ENCODE measurements around the gene RGSL1.

The RGSL1 gene

GRCh38 chr1:182595641-182596240, 145.8 kb downstream of the RGSL1 start:
- peak; percentile 77 for DNase-seq

DNA sequence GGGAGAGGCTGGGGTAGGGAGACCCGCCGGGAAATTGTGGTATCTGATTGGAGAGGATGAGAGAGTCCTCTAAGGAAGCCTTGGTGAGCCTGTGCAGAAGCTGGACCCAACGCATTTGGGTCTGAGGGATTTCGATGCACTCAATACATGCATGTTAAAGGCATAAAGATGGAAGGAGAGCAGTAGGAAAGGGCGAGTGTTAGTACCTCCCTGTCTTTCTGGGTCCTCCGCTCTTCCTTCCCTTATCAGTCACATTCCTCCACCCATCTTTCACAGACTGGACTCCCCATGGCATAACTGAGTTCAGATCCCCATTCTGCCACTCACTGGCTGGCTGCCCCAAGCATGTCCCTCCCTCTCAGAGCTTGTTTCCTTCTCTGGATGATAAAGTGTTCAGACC, 147.0 kb downstream of the RGSL1 start:
- DNase-seq, result no peak

DNA sequence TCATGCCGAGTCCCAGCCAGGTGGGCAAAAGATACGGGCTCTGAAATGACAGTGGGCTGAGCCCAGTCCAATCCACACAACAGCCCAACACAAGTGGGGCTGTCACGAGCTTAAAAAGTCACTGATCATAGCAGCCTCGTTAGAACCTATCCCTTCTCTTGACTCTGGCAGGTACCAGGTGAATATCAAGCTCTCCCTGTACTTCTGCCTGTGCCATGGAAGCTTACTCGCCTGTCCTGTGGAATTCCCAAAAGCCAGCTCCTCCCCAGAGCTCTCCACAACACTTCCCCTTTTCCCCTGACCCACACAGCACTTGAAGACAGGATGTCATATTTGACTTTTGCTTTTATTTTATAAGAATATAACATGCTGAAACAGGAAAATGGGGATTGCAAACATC, 148.3 kb downstream of the RGSL1 start:
- no peak for DNase-seq

DNA sequence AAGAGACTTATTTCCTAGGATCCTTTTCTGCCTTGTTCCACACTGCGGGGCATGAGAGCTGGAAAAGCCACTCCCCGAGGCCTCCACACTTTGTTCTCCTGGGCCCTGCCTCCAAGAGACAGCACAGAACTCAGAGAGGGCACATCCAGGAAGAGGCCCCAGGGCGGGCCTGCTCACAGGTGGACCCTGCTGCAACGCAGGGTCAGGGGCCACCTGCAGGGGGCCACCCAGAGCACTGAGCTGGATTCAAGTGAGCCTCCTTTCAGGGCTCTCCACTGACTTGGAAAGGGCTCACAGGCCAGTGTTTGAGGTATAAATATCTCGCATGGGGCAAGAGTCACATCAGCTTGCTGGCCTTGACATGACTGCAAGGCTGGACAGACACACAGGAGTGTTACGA, 149.4 kb downstream of the RGSL1 start:
- DNase-seq, result no peak

DNA sequence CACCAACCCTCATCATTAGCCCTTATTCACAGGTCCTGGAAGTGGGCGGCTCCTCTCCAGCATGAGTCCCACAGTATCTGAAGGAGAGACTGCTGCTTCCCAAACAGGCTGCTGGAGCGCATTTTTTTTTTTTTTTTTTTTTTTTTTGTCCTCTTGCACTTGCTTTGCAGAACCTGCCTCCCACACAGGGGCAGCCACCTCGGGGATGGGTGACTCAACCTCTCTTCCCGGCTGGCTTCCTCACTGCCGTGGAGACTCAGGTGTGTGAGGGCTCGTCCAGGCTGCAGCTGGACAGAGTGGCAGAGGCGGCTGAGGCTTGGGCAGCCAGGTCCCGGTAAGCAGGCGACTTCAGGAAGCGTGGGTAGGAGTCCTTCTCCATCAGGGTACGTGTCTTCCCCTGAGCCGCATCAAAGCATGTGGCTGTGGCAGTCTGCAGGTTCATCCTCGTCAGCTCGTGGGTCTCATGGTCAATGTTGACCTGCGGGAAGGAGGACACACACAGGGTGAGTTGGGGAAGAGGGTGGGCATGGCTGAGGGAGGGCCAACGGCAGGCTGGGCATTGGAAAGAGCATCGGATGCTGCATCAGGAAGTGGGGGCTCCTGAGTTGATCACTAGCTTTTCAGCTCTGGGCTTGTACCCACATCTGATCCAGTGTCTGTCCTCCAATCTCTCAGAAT, 150.2 kb downstream of the RGSL1 start:
- no peak for DNase-seq

DNA sequence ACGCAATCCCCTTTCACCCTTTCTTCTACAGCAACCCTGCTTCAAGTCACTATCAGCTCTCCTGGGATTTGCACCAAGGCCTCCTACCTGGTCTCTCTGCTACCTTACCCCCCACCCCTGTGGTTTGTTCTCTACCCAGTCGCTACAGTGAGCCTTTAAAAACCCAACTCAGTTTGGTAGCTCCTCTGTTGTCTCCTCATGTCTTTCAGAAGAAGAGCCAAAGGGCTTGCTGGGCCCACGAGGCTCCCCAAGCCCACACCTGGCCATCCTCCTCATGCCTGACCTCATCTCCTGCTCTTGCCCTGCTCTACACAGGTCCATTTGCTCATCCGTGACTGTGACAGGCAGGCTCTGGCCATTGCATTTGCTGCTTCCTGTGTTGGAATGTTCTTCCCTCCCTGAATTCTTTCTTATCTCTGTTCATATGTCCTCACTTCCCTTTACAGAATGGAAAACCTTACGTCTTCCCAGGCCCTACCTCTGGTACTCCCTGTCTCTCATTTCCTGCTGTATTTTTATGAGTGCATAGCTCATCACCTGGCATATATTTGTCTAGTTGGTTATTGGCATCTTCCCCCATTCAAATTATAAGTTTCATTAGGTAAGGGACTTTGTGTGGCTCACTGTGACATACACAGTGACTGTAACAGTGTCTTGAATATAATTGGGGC, 150.9 kb downstream of the RGSL1 start:
- DNase-seq, result no peak

DNA sequence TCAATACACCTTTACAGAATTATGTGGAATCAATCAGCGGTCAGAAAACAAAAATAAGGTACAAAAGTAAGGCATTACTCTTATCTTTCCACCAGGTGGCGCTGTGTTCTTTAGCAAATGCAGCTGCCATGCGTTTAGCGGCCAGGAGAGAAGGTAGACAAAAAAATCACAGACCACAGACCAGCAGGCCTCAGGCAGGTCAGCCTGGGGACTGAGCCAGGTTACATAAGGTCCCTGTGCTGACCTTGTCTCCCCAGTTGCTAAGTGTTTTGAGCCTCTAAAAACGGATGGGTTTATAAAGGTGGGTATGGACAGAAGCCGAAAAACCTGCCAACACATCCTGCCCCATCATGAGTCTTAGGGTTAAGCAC, 151.5 kb downstream of the RGSL1 start:
- DNase-seq, result peak; percentile 76

DNA sequence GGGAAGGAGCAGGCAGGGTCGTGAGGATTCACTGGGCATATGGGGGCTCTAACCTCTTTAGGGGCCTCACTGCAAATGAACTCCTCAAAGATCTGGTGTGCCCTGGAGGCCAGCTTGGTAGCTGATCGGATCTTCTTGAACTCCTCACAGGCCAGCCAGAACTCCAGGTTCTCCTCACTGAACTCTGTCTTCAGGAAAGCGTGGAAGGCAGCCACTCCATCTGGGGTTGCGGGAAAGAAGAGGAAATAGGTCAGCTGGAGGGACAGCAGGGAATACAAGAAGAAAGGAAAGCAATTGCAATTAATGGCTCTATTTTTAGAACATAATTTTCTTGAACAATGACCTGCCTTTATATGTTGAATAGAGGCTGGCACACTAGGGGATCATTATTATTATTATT, 152.0 kb downstream of the RGSL1 start:
- no peak for DNase-seq

DNA sequence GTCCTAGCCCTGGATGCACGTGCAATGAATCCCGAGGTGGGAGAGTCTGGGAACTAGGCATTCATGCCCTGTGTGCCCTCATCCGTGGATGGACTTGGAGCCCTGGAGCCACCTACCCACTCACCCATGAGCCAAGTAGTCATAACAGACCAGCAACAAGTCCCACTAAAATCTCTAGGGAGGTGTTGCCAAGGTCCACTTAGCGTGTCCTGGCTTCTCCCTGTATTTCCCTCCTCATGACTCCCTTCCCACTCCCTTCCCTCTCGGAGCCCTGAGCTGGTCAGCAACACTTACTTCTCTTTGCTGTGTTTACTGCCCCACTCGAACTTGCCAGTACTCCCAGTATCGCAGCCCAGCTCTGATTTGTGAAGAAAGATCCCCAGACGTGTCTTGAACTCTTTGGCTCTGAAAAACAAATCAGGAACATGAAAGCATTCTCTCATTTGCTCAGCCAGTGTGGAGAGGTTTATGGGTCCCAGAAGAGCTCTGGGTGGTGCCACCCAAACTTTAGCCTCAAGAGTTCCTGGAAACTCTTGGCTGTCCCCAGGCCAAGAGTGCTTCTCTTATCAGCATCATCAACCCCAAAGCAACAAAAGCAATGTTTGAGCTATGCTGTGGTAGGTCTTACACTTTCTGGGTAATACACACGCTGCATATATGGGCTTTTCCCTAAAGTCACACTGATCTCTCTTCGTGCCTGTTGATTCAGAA, 153.1 kb downstream of the RGSL1 start:
- DNase-seq, result no peak

- DNase-seq, result no peak
Observed at GRCh38 chr1:182603646-182604174, 153.8 kb downstream of the RGSL1 start.

DNA sequence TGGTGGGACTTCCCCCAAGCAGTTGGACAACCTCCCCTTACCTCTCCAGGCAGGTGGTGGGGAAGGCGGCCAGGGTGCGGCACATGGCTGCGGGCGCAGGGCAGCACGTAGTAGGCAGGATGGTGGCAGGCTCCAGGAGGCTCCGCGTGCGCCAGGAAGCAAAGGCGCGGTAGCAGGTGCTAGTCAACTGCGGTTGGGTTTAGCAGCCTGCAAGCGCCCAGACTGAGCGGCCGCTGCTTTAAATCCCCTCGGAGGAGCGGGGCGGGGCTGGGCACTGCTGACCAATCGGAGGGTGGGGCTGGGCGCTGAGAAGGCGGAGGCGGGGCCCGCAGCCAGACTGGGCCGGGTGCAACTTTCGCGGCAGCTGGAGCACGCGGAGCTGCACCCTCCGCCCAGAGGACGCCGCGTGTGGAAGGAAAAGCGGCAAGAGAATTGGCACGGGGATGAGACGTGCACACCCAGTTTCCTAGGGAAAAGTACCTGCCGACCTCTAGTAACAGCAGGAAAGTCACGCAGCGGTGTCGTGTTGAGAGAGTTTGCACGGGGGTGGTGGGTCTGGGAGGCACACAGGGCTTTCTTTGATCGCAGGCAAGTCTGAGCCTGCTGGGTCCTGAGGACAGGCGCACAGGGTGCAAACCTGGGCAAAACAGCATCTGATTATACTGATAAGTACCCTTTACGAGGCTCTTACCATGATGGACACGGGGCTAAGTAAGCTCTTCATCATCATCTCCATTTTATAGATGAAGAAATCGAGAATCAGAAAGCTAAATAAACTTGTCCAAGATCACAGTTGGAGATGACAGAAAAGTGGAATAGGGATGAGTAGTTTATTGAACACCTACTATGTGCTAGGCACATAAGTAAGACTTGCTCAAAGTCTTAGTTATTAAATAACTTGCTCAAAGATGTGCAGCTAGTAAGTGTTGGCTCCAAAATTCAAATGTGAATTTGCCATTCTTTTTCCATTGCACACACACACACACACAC, 154.5 kb downstream of the RGSL1 start, which contains the start of gene RGS16:
Gene RGS16, minus strand, starts transcription at position 215 of the 990 bp plus-strand sequence. Its CDS starts 130 bp downstream, at position 85.
- DNase-seq, result peak; percentile 89

GRCh38 chr1:182607566-182607965, 157.6 kb downstream of the RGSL1 start:
- no peak for DNase-seq

DNA sequence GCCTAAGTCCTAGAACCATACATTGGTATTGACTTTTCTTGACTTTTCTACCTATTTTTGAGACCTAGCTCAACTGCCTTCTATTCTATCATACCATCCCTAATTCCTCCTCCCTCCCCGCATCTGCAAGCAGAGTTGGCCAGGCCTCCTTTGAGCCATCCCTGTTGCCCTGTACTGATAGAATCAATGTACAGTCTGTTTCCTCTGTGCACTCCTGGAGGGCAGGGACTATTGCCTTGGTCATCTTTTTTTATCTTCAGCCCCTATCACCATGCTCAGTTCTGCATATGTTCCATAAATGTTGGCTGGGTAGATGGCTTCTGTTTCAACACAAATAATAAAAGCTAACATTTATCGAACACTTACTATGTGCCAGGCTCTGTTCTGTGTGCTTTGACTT, 158.3 kb downstream of the RGSL1 start:
- no peak for DNase-seq

GRCh38 chr1:182608845-182609610, 159.1 kb downstream of the RGSL1 start:
- no peak for DNase-seq

Measured in midbrain (tissue), 1 donor.